ENCODE data around the gene CD151.

DNA sequence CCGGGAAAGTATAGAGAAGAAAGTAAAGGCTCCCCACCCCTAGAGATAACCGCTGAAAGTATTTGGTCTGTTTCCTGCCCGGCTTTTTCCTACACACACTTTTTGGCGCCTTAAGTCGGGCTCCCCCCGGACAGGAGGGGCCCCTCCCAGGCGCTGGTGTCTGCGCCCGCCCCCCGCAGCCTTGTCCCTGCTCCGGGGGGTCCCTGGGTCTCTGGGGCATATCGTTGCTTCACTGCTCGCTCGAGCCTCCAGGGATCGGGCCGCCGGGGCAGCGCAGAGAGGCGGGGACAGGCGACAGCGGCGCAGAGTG is 6.0 kb upstream of the CD151 start:
- TF ChIP-seq CTCF (IDR thresholded peaks at IDR 0.05) (no peak), SMC3 (IDR thresholded peaks at IDR 0.05; ENCODE audit: low read depth, low read length) (no peak), MXI1 (IDR thresholded peaks at IDR 0.05; ENCODE audit: low read depth, low read length) (no peak), USF2 (IDR thresholded peaks at IDR 0.05; ENCODE audit: borderline replicate concordance, low read depth, low read length) (no peak), GATA2 (CRISPR knock-in tag; IDR thresholded peaks at IDR 0.05) (no peak), YY1 (IDR thresholded peaks at IDR 0.05; ENCODE audit: low read depth) (no peak), EP300 (IDR thresholded peaks at IDR 0.05; ENCODE audit: borderline replicate concordance in 1 of 2, low read depth in 1 of 2, low read length in 1 of 2) (no peak)
- TF ChIP-seq, protein P1, sequence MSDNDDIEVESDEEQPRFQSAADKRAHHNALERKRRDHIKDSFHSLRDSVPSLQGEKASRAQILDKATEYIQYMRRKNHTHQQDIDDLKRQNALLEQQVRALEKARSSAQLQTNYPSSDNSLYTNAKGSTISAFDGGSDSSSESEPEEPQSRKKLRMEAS (IDR thresholded peaks at IDR 0.05; ENCODE audit: low read depth), result no peak

All from SK-N-SH (cell line).